HCT116 (cell line): ENCODE results near the gene ATP8A2. TPM values are rescaled to one million over a fixed set of nuclear protein-coding genes. Genes with fewer than 3 reads are reported as not detected.
"Not testable (repeated sequence)": the region's sequence is repeated elsewhere in the genome, so short reads cannot be mapped to it uniquely, and the experiment has no call there.

ENCODE experiments used
- ATAC-seq: fragments of 200-7000 bp; cut with Tn5 transposase; 2 replicates; pipeline ENCODE4 v1.9.1; 2020; ENCODE audit warnings: mild to moderate bottlenecking, moderate library complexity
- BruUV-seq: library from RNA; stranded (reverse); fragments of 400-500 nt; replicated peaks from 2 replicates; lab custom pipeline; 2021; lab: Mats Ljungman, UMichigan
- CTCF ChIA-PET: fragments of 300-600 bp; sonication (Branson Sonifier 250); formaldehyde crosslinking; loops from one replicate; lab custom pipeline; 2021; ENCODE audit warnings: antibody characterized with exemption; lab: Charles Lee
- POLR2A ChIA-PET: fragments of 300-600, 350-600 bp; sonication (Branson Sonifier 250); formaldehyde crosslinking; loops from one replicate; lab custom pipeline; 2021; ENCODE audit warnings: antibody characterized with exemption; lab: Charles Lee
- RAD21 ChIA-PET, 2 experiments: fragments of 300-600 bp; sonication (Branson Sonifier 250); formaldehyde crosslinking; loops; one replicate each; lab custom pipeline; 2023; ENCODE audit warnings: low total read pairs in 2 of 2; ENCODE audit not compliant: uncharacterized antibody in 2 of 2, unreplicated experiment in 2 of 2, low non-redundant PET in 1 of 2; lab: Charles Lee
- DNase-seq: peaks from one replicate; pipeline ENCODE4 v3.0.0-alpha.2; 2010; ENCODE audit warnings: low read depth, low spot score
- H2AFZ ChIP-seq: fragments of 200-600 bp; shearing (Covaris generic), sonication (generic); 2 replicates; pipeline ENCODE4 v1.6.1; 2017; ENCODE audit warnings: low read depth, mixed run types, mixed read lengths, antibody characterized with exemption, low read length; ENCODE audit not compliant: poor library complexity, severe bottlenecking
- H3K27ac ChIP-seq: 2 replicates; pipeline ENCODE4 v1.5.1; 2012; ENCODE audit warnings: low read depth, low read length
- H3K27me3 ChIP-seq: fragments of 200-600 bp; sonication (generic); 2 replicates; pipeline ENCODE4 v1.6.1; 2016; ENCODE audit warnings: mixed run types, low read length, mixed read lengths; ENCODE audit not compliant: insufficient read depth
- H3K36me3 ChIP-seq, 2 experiments: fragments of 200-500 bp in 1 of 2; fragments of 200-600 bp in 1 of 2; sonication (Bioruptor generic) in 1 of 2; sonication (generic) in 1 of 2; 2 replicates each; pipeline versions ENCODE4 v1.5.1 to v1.6.1; 2014 to 2016; ENCODE audit warnings: low read length in 2 of 2, inconsistent platforms in 1 of 2, mixed read lengths in 1 of 2, mixed run types in 1 of 2; ENCODE audit not compliant: insufficient read depth in 2 of 2, control insufficient read depth in 1 of 2
- H3K4me1 ChIP-seq, 2 experiments: fragments of 200-600 bp in 1 of 2; sonication (generic) in 1 of 2; 2 replicates each; pipeline versions ENCODE4 v1.5.1 to v1.6.1; 2012 to 2017; ENCODE audit warnings: low read length in 2 of 2, inconsistent platforms in 1 of 2, mild to moderate bottlenecking in 1 of 2, mixed read lengths in 1 of 2, mixed run types in 1 of 2, moderate library complexity in 1 of 2; ENCODE audit not compliant: insufficient read depth in 2 of 2, control insufficient read depth in 1 of 2
- H3K4me2 ChIP-seq: fragments of 200-600 bp; sonication (generic); 2 replicates; pipeline ENCODE4 v1.6.1; 2017; ENCODE audit warnings: mixed run types, low read length, mixed read lengths
- H3K4me3 ChIP-seq, 2 experiments: fragments of 200-600 bp in 1 of 2; sonication (generic) in 1 of 2; replicated peaks in 1 of 2; 2 replicates each; pipeline ENCODE4 v1.5.1; 2011 to 2016; ENCODE audit warnings: low read length in 2 of 2, control low read depth in 1 of 2, low read depth in 1 of 2, mild to moderate bottlenecking in 1 of 2, mixed read lengths in 1 of 2, mixed run types in 1 of 2
- H3K79me2 ChIP-seq: fragments of 200-600 bp; sonication (generic); 2 replicates; pipeline ENCODE4 v1.6.1; 2017; ENCODE audit warnings: mild to moderate bottlenecking, mixed run types, low read length, moderate library complexity, mixed read lengths; ENCODE audit not compliant: insufficient read depth
- H3K9ac ChIP-seq: fragments of 200-600 bp; sonication (generic); 2 replicates; pipeline ENCODE4 v1.6.1; 2016; ENCODE audit warnings: low read length, mixed read lengths
- H3K9me2 ChIP-seq: fragments of 200-600 bp; sonication (generic), shearing (Covaris generic); 2 replicates; pipeline ENCODE4 v1.6.1; 2017; ENCODE audit warnings: mixed run types, mild to moderate bottlenecking, moderate library complexity; ENCODE audit not compliant: insufficient read depth
- H3K9me3 ChIP-seq, 2 experiments: fragments of 200-500 bp in 1 of 2; fragments of 200-600 bp in 1 of 2; sonication (Bioruptor generic) in 1 of 2; sonication (generic) in 1 of 2; 2 replicates each; pipeline ENCODE4 v1.6.1; 2014 to 2017; ENCODE audit warnings: low read length in 2 of 2, mixed read lengths in 2 of 2, inconsistent platforms in 1 of 2, low read depth in 1 of 2, mild to moderate bottlenecking in 1 of 2, mixed run types in 1 of 2, moderate library complexity in 1 of 2; ENCODE audit not compliant: control insufficient read depth in 1 of 2, insufficient read depth in 1 of 2
- H4K20me1 ChIP-seq: fragments of 200-600 bp; sonication (generic), shearing (Covaris generic); 2 replicates; pipeline ENCODE4 v1.6.1; 2017; ENCODE audit warnings: mixed run types, mild to moderate bottlenecking, moderate library complexity; ENCODE audit not compliant: insufficient read depth
- CEBPB ChIP-seq: IDR thresholded peaks from 2 replicates; pipeline ENCODE4 v1.6.1; 2012; ENCODE audit warnings: low read depth
- ELF1 ChIP-seq: IDR thresholded peaks from 2 replicates; pipeline ENCODE4 v1.6.1; 2012; ENCODE audit warnings: low read depth, borderline replicate concordance
- JUND ChIP-seq: IDR thresholded peaks from 2 replicates; pipeline ENCODE4 v1.6.1; 2012
- POLR2A ChIP-seq: IDR thresholded peaks from 2 replicates; pipeline ENCODE4 v1.7.0; 2011; ENCODE audit warnings: borderline replicate concordance; ENCODE audit not compliant: insufficient read depth, insufficient read length; ENCODE audit errors: extremely low read depth
- POLR2AphosphoS5 ChIP-seq: IDR thresholded peaks from 2 replicates; pipeline ENCODE4 v1.6.1; 2011; ENCODE audit warnings: mild to moderate bottlenecking, low read depth, low read length, moderate library complexity
- SIN3A ChIP-seq: IDR thresholded peaks from 2 replicates; pipeline ENCODE4 v1.6.1; 2012; ENCODE audit warnings: low read depth
- YY1 ChIP-seq: IDR thresholded peaks from 2 replicates; pipeline ENCODE4 v1.6.1; 2011; ENCODE audit warnings: low read length, low read depth, moderate library complexity, mild to moderate bottlenecking; ENCODE audit not compliant: insufficient replicate concordance; ENCODE audit errors: extremely low read depth
- intact Hi-C: fragments of 100-400 bp; cut with micrococcal nuclease; formaldehyde crosslinking; loops from 2 replicates; pipeline ENCODE4 v1.10.0; 2022
- total RNA-seq: library from RNA; stranded (reverse); gene quantifications from one replicate; pipeline ENCODE4 v1.2.1, GENCODE V29; 2021; ENCODE audit not compliant: unreplicated experiment

Gene ATP8A2
- total RNA-seq, 1 experiment from 2014 or later = not detected

- POLR2A ChIA-PET, H3K79me2 ChIP-seq, H3K4me3 ChIP-seq, H2AFZ ChIP-seq, H3K36me3 ChIP-seq, BruUV-seq, H4K20me1 ChIP-seq, H3K9ac ChIP-seq, H3K27ac ChIP-seq, H3K4me1 ChIP-seq, DNase-seq, intact Hi-C loops, H3K9me2 ChIP-seq, ATAC-seq, H3K9me3 ChIP-seq, CTCF ChIA-PET, H3K4me2 ChIP-seq, RAD21 ChIA-PET: not testable (repeated sequence)
- H3K27me3 ChIP-seq = peaks cover 40% of the 10 kb centered on the region
Observed at GRCh38 chr13:25774056-25774455, 402.3 kb downstream of the ATP8A2 start.

GRCh38 chr13:25775275-25775674 lies 403.5 kb downstream of the ATP8A2 start:
- Histone ChIP-seq H3K4me3 (no peak overlapping the region), H3K36me3 (no peaks in the 10 kb centered on the region), H2AFZ (no peak overlapping the region), H3K27me3 (peaks cover 43% of the 10 kb centered on the region), H3K9ac (no peak overlapping the region), H3K9me3 (no peaks in the 10 kb centered on the region), H3K9me2 (no peaks in the 10 kb centered on the region), H3K79me2 (no peaks in the 10 kb centered on the region), H3K4me2 (no peak overlapping the region), H3K27ac (no peak overlapping the region), H4K20me1 (no peaks in the 10 kb centered on the region), H3K4me1 (no peaks in the 10 kb centered on the region)
- RAD21 ChIA-PET = no interaction called here
- ATAC-seq = no peak
- TF ChIP-seq YY1 (no peak), POLR2A (no peak)
- no TSS peak for BruUV-seq
- intact Hi-C loops = no loop called here
- no peak for DNase-seq
- POLR2A ChIA-PET = no interaction called here
- CTCF ChIA-PET = no interaction called here

GRCh38 chr13:25775986-25776385 lies 404.2 kb downstream of the ATP8A2 start:
- CTCF ChIA-PET = no interaction called here

More at GRCh38 chr13:25775986-25776385, 404.2 kb downstream of the ATP8A2 start:
- ChIA-PET RAD21 (no interaction called here), POLR2A (no interaction called here)
- ATAC-seq (no peak), DNase-seq (no peak)
- Histone ChIP-seq H3K36me3 (no peaks in the 10 kb centered on the region), H3K79me2 (no peaks in the 10 kb centered on the region), H3K4me1 (no peaks in the 10 kb centered on the region), H3K9ac (no peak overlapping the region), H3K27me3 (peaks cover 38% of the 10 kb centered on the region), H4K20me1 (no peaks in the 10 kb centered on the region), H2AFZ (no peak overlapping the region), H3K27ac (no peak overlapping the region), H3K9me3 (no peaks in the 10 kb centered on the region), H3K4me3 (no peak overlapping the region), H3K4me2 (no peak overlapping the region), H3K9me2 (no peaks in the 10 kb centered on the region)
- intact Hi-C loops = no loop called here
- BruUV-seq = no TSS peak
- TF ChIP-seq SIN3A (no peak), CEBPB (no peak), POLR2AphosphoS5 (no peak), ELF1 (no peak), JUND (no peak)
